ENCODE measurements around the gene SH3PXD2A.

- TF ChIP-seq CTCF (IDR thresholded peaks at IDR 0.05) (no peak), POLR2A (IDR thresholded peaks at IDR 0.05) (no peak)
Observed at GRCh38 chr10:103633846-103634245, 221.5 kb downstream of the SH3PXD2A start.
